HCT116 (cell line): ENCODE measurements around the gene AGAP1.

Source experiments
- RAD21 ChIP-seq: IDR thresholded peaks from 2 replicates; pipeline ENCODE4 v1.6.1; 2012; ENCODE audit warnings: low read depth, mild to moderate bottlenecking
- ZBTB33 ChIP-seq: IDR thresholded peaks from 2 replicates; pipeline ENCODE4 v1.6.1; 2011; ENCODE audit warnings: mild to moderate bottlenecking, low read length, moderate library complexity; ENCODE audit not compliant: insufficient replicate concordance; ENCODE audit errors: extremely low read depth

GRCh38 chr2:235526166-235526565 lies 32.3 kb downstream of the AGAP1 start:
- TF ChIP-seq RAD21 (no peak), ZBTB33 (no peak)
